ENCODE data around the gene MAP3K7CL.

The MAP3K7CL gene

DNA sequence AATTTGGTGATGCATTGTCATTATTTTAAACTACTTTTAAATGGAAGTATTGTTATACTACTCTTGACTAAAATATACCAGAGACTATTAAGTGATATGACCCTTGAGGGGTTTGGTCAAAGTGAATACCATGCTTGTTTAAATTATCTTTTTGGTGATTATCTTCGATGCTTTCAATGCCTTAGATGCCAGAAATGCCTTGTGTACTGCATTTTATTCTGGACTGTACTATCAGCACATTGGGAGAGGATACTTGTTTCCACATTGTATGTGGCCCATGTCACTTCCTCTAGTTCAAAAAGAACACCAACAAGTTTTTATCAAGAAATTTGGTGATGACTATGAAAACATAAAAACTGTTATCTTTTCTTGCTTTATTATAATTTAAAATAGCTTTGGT is 16.3 kb downstream of the MAP3K7CL start:
- TF ChIP-seq, protein P1, sequence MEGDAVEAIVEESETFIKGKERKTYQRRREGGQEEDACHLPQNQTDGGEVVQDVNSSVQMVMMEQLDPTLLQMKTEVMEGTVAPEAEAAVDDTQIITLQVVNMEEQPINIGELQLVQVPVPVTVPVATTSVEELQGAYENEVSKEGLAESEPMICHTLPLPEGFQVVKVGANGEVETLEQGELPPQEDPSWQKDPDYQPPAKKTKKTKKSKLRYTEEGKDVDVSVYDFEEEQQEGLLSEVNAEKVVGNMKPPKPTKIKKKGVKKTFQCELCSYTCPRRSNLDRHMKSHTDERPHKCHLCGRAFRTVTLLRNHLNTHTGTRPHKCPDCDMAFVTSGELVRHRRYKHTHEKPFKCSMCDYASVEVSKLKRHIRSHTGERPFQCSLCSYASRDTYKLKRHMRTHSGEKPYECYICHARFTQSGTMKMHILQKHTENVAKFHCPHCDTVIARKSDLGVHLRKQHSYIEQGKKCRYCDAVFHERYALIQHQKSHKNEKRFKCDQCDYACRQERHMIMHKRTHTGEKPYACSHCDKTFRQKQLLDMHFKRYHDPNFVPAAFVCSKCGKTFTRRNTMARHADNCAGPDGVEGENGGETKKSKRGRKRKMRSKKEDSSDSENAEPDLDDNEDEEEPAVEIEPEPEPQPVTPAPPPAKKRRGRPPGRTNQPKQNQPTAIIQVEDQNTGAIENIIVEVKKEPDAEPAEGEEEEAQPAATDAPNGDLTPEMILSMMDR (IDR thresholded peaks at IDR 0.05; ENCODE audit: insufficient read depth, missing control alignments) = no peak
- FAIRE-seq (no peak), DNase-seq (ENCODE audit: insufficient read length, low spot score) (no peak)

DNA sequence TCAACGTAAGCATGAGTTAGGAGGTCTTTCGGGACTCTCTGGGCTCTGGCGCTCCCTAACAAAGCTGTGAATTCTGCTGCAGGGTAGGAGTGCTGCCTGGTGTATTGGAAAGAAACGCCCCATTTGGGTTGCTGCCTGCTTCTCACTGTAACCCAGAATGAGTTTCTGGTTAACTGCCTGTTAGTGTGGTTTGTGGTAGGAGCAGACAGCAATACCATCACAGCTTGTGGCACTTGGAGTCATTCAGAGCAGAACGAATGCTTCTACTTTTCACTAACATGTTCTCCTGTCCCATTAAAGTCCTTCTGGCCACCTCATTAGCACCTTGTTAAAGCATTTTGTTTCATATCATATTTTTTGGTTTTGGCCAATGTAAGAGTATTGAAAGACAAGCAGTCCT is 18.1 kb downstream of the MAP3K7CL start:
- FAIRE-seq (no peak), DNase-seq (ENCODE audit: insufficient read length, low spot score) (no peak)
- TF ChIP-seq, protein P1 (IDR thresholded peaks at IDR 0.05; ENCODE audit: insufficient read depth, missing control alignments) = no peak

DNA sequence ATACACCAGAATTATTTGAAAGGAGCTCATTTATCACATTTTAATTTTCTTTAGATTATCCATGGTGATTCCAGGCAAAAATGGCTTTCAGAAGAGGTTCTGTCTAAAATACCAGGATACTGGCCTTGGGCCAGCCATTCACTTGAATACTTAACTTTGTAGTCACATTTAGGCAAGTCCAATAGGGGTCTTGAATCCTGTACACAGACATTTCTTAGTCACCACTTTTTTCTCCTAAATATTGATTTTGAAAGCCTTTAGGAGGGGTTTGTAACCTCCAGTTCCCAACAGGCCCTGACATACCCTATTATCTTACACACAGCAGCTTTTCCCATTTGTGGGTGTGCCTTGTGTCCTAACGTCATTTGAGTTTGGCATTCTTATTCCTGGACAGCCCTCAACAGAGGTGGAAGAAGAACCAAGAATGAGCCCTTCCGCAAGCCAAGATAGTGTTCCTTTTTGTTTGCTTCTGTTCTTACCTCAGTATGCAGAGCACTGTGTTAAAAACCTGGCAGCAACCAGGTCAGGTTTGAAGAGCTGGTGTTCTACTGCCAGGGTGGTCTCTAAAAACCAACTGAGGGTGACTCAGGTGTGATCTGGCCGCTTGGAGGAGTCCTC is 19.5 kb downstream of the MAP3K7CL start:
- DNase-seq (ENCODE audit: insufficient read length, low spot score) (no peak), FAIRE-seq (no peak)
- TF ChIP-seq, protein P1 (IDR thresholded peaks at IDR 0.05; ENCODE audit: insufficient read depth, missing control alignments) = no peak

DNA sequence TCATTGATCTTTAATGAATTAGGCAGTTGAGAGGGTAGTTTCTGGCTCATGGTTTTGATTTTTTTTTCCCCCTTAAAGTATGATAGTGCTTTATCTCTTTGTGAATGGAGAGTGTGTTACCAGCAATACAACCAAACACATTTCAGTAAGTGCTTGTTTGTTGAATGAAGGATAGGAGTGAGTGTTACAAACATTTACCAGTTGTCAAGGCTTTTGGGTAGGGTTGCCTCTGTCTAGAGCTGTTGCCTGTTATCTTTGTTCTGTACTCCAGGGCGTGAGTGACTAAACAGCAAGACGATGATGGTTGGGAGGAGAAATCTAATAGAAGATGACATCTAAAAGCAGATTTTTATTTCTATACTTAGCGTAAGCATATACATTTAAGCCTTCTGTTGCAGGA is 21.5 kb downstream of the MAP3K7CL start:
- TF ChIP-seq, protein P1 (IDR thresholded peaks at IDR 0.05; ENCODE audit: insufficient read depth, missing control alignments) = no peak
- FAIRE-seq (no peak), DNase-seq (ENCODE audit: insufficient read length, low spot score) (no peak)

DNA sequence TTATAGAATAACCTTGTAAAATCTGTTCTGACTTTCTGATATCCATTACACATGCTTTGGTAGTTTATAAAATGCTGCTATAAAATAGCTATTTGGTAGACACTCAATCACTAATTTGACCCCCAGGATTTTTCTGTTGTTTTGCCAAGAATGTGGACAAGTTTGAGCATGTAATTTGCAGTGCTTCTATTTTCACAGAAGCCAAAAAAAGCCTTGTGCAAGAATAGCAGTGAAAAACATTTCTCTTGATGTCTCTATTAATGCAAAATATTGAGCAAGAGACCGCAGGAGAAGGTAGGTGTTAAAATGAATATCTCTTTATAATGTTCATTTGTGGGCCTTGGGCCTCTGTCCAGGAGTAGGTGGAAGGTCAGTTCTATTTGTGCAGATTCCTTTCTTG is 22.5 kb downstream of the MAP3K7CL start:
- DNase-seq (ENCODE audit: insufficient read length, low spot score) (no peak), FAIRE-seq (no peak)
- TF ChIP-seq, protein P1 (IDR thresholded peaks at IDR 0.05; ENCODE audit: insufficient read depth, missing control alignments) = no peak

DNA sequence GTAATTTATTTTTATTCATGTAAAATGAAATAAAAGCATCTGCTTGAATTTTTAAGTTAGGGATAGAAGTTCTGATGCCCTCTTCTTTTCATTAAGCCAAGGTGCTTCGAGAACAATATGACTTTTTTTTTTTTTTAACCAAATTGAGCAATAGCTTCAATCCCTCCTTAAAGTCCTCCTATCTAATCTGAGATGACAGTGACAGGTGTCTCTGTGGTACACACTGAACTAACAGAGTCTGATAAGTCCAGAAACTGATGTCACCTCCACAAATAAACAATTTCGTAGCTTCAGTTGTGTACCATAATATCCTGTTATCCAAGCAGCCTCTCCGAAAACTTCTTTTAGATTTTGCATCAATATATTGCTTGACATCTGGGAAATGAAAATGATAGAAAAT is 23.8 kb downstream of the MAP3K7CL start:
- DNase-seq (ENCODE audit: insufficient read length, low spot score) (no peak), FAIRE-seq (no peak)
- TF ChIP-seq, protein P1 (IDR thresholded peaks at IDR 0.05; ENCODE audit: insufficient read depth, missing control alignments) = no peak

DNA sequence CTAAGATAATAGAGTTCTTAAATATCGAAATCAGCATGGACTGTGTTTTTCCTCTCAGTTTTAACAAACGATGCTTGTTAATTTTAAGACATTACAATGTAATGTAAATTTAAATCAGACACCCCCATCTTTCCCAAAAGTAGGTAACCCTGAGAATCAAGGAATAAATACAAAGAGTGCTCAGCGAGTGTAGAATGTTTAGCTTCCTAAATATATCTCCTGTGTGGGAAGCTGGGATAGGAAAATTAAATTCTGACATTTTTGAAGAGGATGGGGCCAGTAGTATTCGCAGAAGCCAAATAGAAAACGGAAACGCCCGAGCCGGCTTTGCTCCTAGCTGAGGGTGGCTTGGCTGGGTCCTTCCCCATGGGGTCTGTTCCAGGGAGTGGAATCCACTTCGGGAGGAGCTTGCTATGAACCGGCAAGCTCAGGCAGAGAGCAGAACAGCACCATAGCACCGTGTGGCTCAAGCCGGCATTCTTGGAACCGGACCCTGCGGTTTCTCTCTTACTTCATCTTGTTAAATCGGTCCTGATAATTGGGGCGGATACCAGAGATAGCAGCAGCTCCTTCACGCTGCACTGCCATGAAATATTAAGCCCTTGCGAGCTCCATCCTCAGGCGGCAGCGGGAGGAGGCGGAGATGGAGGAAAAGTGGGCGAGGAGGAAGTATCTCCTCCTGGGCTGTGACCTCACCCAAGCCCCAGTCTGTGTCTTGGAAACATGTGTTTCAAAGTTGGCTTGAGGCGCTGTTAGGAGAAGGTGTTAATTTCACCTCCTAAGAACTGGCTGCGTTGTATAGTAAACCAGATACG is 24.9 kb downstream of the MAP3K7CL start:
- DNase-seq (ENCODE audit: insufficient read length, low spot score) = no peak
- TF ChIP-seq, protein P1 (IDR thresholded peaks at IDR 0.05; ENCODE audit: insufficient read depth, missing control alignments) = no peak
- no peak for FAIRE-seq
